Stimulated activated CD4-positive, alpha-beta T cell treated with anti-CD3 and anti-CD28 coated beads, TNF-alpha, amount 100 ng/mL, for 4 hours (primary cell): ENCODE measurements around the gene RPS6KA2.

Experiments
- DNase-seq, 3 experiments: peaks; one replicate each; pipeline ENCODE4 v3.0.0-alpha.2; 2020; ENCODE audit warnings: low read depth in 3 of 3

Gene RPS6KA2

GRCh38 chr6:166466178-166467122 lies 160.6 kb downstream of the RPS6KA2 start:
- no peak for DNase-seq

DNA sequence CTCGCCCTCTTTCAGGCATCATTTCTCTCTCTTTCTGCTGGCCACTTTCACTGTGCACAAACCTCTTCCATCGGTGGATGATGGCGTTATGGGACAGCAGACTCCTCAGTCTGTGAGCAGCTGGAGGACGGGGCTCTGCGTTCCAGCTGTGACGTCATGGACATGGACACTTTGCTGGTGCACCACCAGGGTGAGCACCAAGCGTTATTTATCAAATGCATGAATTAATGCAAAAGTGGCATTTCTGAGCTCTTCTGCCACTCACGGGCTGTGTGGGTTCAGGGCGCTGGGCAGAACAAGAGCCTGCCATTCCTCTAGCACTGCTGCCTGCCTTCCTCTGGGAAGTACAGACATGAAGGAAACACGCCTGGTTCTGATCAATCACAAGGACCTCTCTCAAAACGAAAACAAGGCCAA lies 161.4 kb downstream of the RPS6KA2 start:
- no peak for DNase-seq

DNA sequence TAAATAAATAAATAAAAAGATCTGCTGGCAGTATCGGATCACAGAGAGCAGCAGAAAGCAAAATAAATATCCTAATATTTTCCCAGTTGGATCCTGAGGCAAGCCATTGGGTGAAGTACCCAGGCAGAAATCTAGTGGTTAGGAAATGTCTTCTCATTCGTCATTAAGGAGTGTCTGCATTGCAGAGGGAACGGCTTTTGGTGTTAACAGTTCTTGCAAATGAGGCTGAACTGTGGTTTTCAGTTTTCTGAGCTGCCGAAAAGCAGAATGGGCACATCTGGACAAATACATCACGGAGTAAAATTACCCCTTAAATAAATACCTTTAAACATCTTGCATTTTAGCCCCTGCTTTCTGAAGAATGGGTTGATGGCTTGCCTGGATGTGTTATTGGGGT lies 162.1 kb downstream of the RPS6KA2 start:
- DNase-seq, result no peak

GRCh38 chr6:166464068-166465002 lies 162.7 kb downstream of the RPS6KA2 start:
- DNase-seq, result no peak

DNA sequence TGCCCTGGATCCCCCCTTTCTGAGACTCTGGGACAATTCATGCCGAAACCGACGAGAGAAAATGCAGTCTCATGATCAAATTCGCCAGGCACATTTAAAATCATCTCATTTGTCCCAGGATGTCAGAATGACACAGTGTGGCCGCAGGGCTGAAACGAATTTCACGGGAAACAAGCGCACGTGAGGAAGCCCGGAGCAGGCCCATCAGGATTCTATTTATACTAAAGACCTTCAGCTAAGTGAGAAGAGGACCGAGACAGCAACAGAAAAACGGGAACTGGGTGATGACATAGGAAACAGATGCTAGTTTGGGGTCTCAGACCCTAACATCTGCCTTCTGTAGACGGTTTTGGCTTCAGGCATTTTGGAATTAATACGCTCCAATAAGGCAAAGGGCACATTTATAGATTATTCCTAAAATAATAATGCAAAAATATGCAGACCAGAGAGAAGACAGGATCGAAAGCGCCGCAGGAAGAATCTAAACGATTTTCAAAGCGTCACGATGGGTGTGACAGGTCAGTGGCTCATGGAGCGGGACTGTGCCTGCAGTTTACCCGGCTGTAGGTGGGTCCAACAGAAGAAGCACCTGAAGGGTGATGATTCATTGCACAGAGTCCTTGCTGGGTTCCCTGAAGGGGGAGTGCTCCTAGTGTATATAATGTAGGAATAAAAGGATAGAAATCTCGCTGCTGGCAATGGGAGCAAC lies 163.5 kb downstream of the RPS6KA2 start:
- no peak for DNase-seq

DNA sequence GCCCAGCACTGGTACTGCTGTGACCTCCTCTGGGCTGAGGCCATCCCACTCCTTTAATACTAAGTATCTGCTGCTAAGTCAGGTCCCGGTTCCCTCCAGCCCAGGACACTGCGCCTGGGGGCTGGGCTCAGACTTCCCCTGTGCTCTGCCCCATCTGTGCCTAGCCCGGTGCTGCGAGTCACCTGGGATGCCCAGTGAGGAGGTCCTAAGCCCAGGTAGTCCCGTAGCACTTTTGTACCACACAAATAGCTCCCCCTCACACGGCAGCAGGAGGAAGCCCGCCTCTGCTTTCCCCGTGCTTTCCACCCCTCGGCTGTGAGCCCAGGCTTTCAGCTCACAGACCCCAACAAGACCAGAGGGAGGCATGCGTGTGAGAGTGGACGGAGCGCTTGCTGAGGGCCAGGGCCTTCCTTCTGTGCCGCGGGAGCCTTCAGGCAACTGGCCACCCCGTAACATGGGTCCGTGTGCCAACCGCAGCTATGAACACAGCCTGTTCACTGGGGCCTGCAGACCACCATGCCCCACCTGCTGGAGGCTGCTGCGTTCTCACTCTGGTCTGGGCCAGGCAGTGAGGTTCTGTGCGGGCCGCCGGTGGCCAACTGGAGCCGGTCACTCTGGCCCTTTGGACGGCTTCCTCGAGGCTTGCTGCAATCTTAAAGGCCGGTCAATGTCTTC lies 164.5 kb downstream of the RPS6KA2 start:
- no peak for DNase-seq

- no peak for DNase-seq
Observed at GRCh38 chr6:166461821-166462460, 165.1 kb downstream of the RPS6KA2 start.

- DNase-seq, result no peak
Observed at GRCh38 chr6:166460473-166461437, 166.3 kb downstream of the RPS6KA2 start.

DNA sequence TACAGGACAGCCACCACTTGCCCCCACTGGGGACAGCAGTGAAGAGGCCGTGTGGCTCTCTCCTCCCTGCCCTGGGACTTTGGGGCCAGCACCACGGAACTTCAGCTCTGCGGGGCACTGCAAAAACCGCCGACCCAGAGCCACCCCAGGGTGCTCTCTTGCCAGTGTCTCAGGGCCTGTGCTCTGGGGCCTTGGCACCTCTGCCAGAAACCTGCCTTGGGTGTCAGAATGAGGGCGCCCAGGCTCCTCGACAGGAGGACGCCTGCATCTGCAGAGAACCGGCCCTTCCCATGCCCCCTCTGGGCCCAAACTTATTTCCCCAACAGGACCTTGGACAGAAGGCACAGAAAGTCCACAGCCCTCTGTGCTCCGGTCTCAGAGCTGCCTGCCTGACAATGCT lies 167.1 kb downstream of the RPS6KA2 start:
- DNase-seq, result no peak

DNA sequence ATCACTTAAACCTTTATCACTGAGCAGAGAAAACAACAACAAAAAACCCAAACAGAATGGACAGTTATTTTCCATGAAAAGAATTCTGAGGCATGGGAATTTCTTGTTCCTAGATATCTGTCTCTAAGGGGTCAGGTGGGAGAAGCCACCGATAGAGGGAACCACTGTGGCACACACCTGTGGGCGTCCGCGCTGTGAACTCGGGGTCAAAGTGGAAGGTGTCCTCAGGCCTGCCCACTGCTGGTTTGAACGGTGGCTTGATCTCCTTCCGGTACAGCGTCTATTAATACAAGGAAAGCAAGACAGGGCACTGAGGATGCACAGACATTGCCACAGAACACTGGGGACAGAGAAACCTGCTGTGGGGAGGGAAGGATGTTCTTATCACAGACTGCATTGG lies 167.8 kb downstream of the RPS6KA2 start:
- no peak for DNase-seq

DNA sequence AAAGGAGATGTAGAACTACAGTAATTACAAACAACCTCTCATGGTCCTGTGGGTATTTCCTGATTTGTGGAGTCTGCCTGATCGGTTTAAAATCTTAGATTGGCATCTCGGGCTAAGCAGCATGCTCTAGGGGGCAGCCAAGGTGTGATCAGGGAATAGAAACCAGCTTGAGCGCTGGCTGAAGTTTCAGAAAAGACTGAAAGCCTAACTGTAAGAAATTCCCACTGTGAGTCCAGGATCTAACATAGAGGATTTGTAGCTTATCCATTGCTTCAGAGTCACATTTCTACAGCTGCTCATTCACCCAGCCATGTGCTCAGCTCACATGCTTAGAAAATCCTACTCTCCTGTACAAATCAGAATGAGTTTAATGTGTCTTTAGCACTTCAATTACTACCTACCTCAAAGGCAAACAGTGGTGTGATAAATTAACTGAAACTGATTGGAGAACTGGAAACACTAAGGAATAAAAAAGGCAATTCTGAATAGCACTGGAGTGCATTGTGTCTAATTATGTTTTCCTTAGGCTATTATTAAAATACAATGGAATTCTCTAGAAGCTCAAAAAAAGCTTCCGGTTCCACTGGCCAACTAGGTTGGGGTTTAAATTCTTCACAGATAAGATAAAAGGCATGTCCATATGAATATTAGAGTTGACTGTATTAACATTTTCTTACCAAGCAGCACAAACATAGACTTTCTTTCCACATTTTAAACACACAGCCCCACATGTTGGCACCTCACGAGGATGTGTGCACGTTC lies 170.5 kb downstream of the RPS6KA2 start:
- DNase-seq, result no peak

- no peak for DNase-seq
Observed at GRCh38 chr6:166454692-166455515, 172.1 kb downstream of the RPS6KA2 start.

- no peak for DNase-seq
Observed at GRCh38 chr6:166453651-166454050, 173.4 kb downstream of the RPS6KA2 start.

DNA sequence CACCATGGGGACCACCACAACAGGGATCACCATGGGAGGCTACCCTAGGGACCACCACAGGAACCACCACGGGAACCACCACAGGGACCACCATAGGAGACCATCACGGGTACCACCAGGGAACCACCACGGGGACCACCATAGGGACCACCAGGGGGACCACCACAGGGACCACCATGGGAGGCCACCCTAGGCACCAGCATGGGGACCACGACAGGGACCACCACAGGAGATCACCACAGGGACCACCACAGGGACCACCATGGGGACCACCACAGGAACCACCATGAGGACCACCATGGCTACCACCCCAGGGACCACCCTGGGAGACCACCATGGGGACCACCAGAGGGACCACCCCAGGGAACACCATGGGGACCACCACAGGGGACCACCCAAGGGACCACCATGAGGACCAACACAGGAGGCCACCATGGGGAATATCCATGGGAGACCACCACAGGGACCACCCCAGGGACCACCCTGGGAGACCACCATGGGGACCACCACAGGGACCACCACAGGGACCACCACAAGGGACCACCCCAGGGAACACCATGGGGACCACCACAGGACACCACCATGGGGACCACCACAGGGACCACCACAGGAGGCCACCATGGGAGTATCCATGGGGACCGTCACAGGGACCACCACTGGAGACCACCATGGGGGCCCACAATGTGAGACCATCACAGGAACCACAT lies 176.7 kb downstream of the RPS6KA2 start:
- no peak for DNase-seq

DNA sequence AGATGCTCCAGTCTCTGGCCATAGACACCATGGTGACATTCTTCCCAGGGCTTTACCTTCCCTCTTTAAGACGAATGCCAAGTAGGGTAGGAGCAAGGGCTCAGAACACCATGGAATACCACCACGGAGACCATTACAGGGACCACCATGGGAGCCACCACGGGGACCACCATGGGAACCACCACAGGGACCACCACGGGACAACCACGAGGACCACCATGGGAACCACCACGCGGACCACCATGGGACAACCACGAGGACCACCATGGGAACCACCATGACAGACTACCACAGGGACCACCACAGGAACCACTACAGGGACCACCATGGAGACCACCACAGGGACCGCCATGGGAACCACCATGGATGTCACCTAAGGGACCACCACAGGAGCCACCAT lies 177.4 kb downstream of the RPS6KA2 start:
- DNase-seq, result no peak

DNA sequence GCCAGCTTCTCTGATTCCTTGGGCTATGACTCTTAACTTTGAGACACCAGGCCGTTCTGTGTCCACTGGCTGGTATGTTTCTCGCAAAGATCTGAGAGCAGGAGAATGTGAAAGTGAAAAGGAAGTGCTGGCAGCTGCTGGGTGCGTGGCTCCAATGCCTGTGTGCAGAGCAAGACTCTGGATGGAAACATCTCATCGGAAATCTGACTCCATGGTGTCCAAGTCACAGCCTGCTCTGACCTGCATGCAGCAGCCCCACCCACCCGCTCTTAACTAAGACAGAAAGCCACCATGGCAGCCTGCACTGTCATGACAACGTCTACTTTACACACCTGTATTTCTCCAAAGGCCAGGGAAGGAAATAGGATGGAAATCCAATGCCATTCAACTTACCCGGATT lies 178.0 kb downstream of the RPS6KA2 start:
- no peak for DNase-seq

GRCh38 chr6:166448432-166448831 lies 178.6 kb downstream of the RPS6KA2 start:
- DNase-seq, result no peak
